GM19099 (cell line): ENCODE data around the gene DGKG.

Experiments
- POLR2A ChIP-seq: IDR thresholded peaks from 3 replicates; pipeline ENCODE4 v1.6.1; 2011; ENCODE audit warnings: low read depth; ENCODE audit not compliant: insufficient read length; ENCODE audit errors: extremely low read depth

Gene DGKG

GRCh38 chr3:186277268-186277909, 84.6 kb downstream of the DGKG start:
- no peak for TF ChIP-seq POLR2A

- TF ChIP-seq POLR2A = no peak
Measured at GRCh38 chr3:186275436-186275835, 86.6 kb downstream of the DGKG start.

- no peak for TF ChIP-seq POLR2A
Measured at GRCh38 chr3:186273586-186273985, 88.4 kb downstream of the DGKG start.

- TF ChIP-seq POLR2A = no peak
Measured at GRCh38 chr3:186270701-186271100, 91.3 kb downstream of the DGKG start.

- no peak for TF ChIP-seq POLR2A
Measured at GRCh38 chr3:186268616-186269448, 93.2 kb downstream of the DGKG start.

GRCh38 chr3:186267758-186268157, 94.3 kb downstream of the DGKG start:
- no peak for TF ChIP-seq POLR2A

GRCh38 chr3:186264608-186265400, 97.2 kb downstream of the DGKG start:
- TF ChIP-seq POLR2A = no peak

GRCh38 chr3:186261638-186262037, 100.4 kb downstream of the DGKG start:
- no peak for TF ChIP-seq POLR2A

GRCh38 chr3:186260726-186261125, 101.3 kb downstream of the DGKG start:
- no peak for TF ChIP-seq POLR2A

GRCh38 chr3:186259612-186260383, 102.2 kb downstream of the DGKG start:
- TF ChIP-seq POLR2A = no peak

GRCh38 chr3:186258968-186259367, 103.1 kb downstream of the DGKG start:
- TF ChIP-seq POLR2A = no peak

GRCh38 chr3:186257866-186258265, 104.2 kb downstream of the DGKG start:
- TF ChIP-seq POLR2A = no peak

- TF ChIP-seq POLR2A = no peak
Measured at GRCh38 chr3:186255703-186256331, 106.2 kb downstream of the DGKG start.
